K562 (cell line): ENCODE data around the gene STK31. TPM values are rescaled to one million over a fixed set of nuclear protein-coding genes. Genes with fewer than 3 reads are reported as not detected.

ENCODE experiments used
- ATAC-seq: fragments of 200-7000 bp; cut with Tn5 transposase; 3 replicates; pipeline ENCODE4 v1.9.1; 2020; ENCODE audit warnings: moderate library complexity
- BruUV-seq: library from RNA; stranded (reverse); fragments of 400-500 nt; replicated peaks from 2 replicates; lab custom pipeline; 2021; lab: Mats Ljungman, UMichigan
- CTCF ChIA-PET: fragments of 300-600 bp; formaldehyde crosslinking; extraction: SDS; loops from one replicate; lab custom pipeline; 2021; ENCODE audit warnings: low intra/inter-chr PET ratio; lab: Yijun Ruan, JAX
- POLR2A ChIA-PET: fragments of 300-600, 350-650 bp; sonication (Branson Sonifier 250); formaldehyde crosslinking; extraction: SDS; loops from one replicate; lab custom pipeline; 2021; ENCODE audit warnings: antibody characterized with exemption, inconsistent platforms; lab: Yijun Ruan, JAX
- DNase-seq, 4 experiments: peaks; one replicate each; pipeline versions ENCODE4 v3.0.0 to v3.0.0-alpha.2; 2011 to 2018; ENCODE audit warnings: low spot score in 3 of 4, mixed read lengths in 3 of 4; ENCODE audit errors: extremely low read depth in 1 of 4
- FAIRE-seq: peaks from 2 replicates; lab custom pipeline; 2011; peaks lifted over from hg19 to GRCh38; lab: Jason Lieb, UNC
- H2AFZ ChIP-seq: 2 replicates; pipeline ENCODE4 v1.6.0; 2011; ENCODE audit warnings: low read depth, low read length, control low read depth, inconsistent platforms
- H3K27ac ChIP-seq: fragments of 200-600 bp; 3 replicates; pipeline ENCODE4 v1.8.0; 2011; ENCODE audit warnings: low read depth, mild to moderate bottlenecking, control low read depth, inconsistent platforms, low read length, moderate library complexity, mixed read lengths; ENCODE audit errors: extremely low read depth
- H3K27me3 ChIP-seq, 2 experiments: fragments of 300-600 bp in 1 of 2; 2 replicates in 1 of 2; 3 replicates in 1 of 2; pipeline versions ENCODE4 v1.6.0 to v1.8.0; 2011; ENCODE audit warnings: inconsistent platforms in 2 of 2, low read length in 2 of 2, mild to moderate bottlenecking in 1 of 2, mixed read lengths in 1 of 2, moderate library complexity in 1 of 2; ENCODE audit not compliant: control insufficient read depth in 2 of 2, insufficient read depth in 2 of 2
- H3K36me3 ChIP-seq: fragments of 300-600 bp; 3 replicates; pipeline ENCODE4 v1.8.0; 2011; ENCODE audit warnings: mild to moderate bottlenecking, low read length, inconsistent platforms; ENCODE audit not compliant: control insufficient read depth, insufficient read depth
- H3K4me1 ChIP-seq, 2 experiments: fragments of 200-600 bp in 1 of 2; replicated peaks in 1 of 2; 2 replicates in 1 of 2; 3 replicates in 1 of 2; pipeline versions ENCODE4 v1.5.1 to v1.8.0; 2011; ENCODE audit warnings: inconsistent platforms in 2 of 2, low read length in 2 of 2, mild to moderate bottlenecking in 1 of 2, mixed read lengths in 1 of 2, moderate library complexity in 1 of 2; ENCODE audit not compliant: control insufficient read depth in 2 of 2, insufficient read depth in 2 of 2
- H3K4me2 ChIP-seq: 2 replicates; pipeline ENCODE4 v1.6.1; 2011; ENCODE audit warnings: low read length, control low read depth, inconsistent platforms, mixed read lengths; ENCODE audit not compliant: insufficient read depth
- H3K4me3 ChIP-seq: fragments of 200-600 bp; sonication (generic), shearing (Covaris generic); 2 replicates; pipeline ENCODE4 v1.5.1; 2016; ENCODE audit warnings: control low read depth, inconsistent platforms
- H3K79me2 ChIP-seq: fragments of 200-600 bp; 3 replicates; pipeline ENCODE4 v1.8.0; 2011; ENCODE audit warnings: low read length, inconsistent platforms; ENCODE audit not compliant: control insufficient read depth, insufficient read depth
- H3K9ac ChIP-seq, 2 experiments: 2 replicates each; pipeline versions ENCODE4 v1.6.0 to v1.6.1; 2011; ENCODE audit warnings: low read depth in 2 of 2, low read length in 2 of 2, control low read depth in 1 of 2, inconsistent platforms in 1 of 2, mild to moderate bottlenecking in 1 of 2, mixed read lengths in 1 of 2; ENCODE audit not compliant: insufficient read depth in 1 of 2
- H3K9me1 ChIP-seq: one replicate; pipeline ENCODE4 v1.6.0; 2011; ENCODE audit warnings: inconsistent platforms, mild to moderate bottlenecking, low read length, moderate library complexity; ENCODE audit not compliant: control insufficient read depth, insufficient read depth
- H3K9me3 ChIP-seq: replicated peaks from 2 replicates; pipeline ENCODE4 v1.5.1; 2011; ENCODE audit warnings: low read depth, low read length, inconsistent platforms; ENCODE audit not compliant: control insufficient read depth, insufficient read depth
- H4K20me1 ChIP-seq: replicated peaks from 2 replicates; pipeline ENCODE4 v1.6.1; 2011; ENCODE audit warnings: low read length, inconsistent platforms, mixed read lengths; ENCODE audit not compliant: control insufficient read depth, insufficient read depth
- ARID2 ChIP-seq: fragments of 450-650 bp; IDR thresholded peaks from 2 replicates; pipeline ENCODE4 v1.6.1; 2017; ENCODE audit warnings: antibody characterized with exemption, mild to moderate bottlenecking
- CCNT2 ChIP-seq: IDR thresholded peaks from 2 replicates; pipeline ENCODE4 v1.6.1; 2011; ENCODE audit warnings: borderline replicate concordance, low read depth, mild to moderate bottlenecking, moderate library complexity, mixed read lengths, low read length; ENCODE audit not compliant: insufficient read length; ENCODE audit errors: extremely low read depth
- DIDO1 ChIP-seq: fragments of 450-650 bp; IDR thresholded peaks from 2 replicates; pipeline ENCODE4 v1.6.1; 2016; ENCODE audit warnings: low read depth, missing biosample characterization, missing genetic modification characterization
- PRPF4 ChIP-seq: fragments of 200-400 bp; formaldehyde crosslinking; IDR thresholded peaks from one replicate; pipeline ENCODE4 v1.6.1; 2017; ENCODE audit warnings: low read length, low read depth, mild to moderate bottlenecking; ENCODE audit not compliant: insufficient read depth, poor library complexity, severe bottlenecking
- RB1 ChIP-seq: fragments of 450-650 bp; IDR thresholded peaks from 2 replicates; pipeline ENCODE4 v1.6.1; 2017; ENCODE audit warnings: low read depth, mild to moderate bottlenecking
- RFX7 ChIP-seq: fragments of 250-450 bp; sonication (Bioruptor Pico); IDR thresholded peaks from 2 replicates; pipeline ENCODE4 v1.5.1; 2021; ENCODE audit warnings: mild to moderate bottlenecking
- SNIP1 ChIP-seq: fragments of 450-650 bp; IDR thresholded peaks from 2 replicates; pipeline ENCODE4 v1.7.1; 2017; ENCODE audit warnings: low read depth, mild to moderate bottlenecking
- ZNF184 ChIP-seq: sonication (generic); formaldehyde crosslinking; IDR thresholded peaks from 2 replicates; pipeline ENCODE4 v1.5.0; 2020; ENCODE audit warnings: missing genetic modification reagents
- WGBS: fragments of 100-300 bp; shearing (Covaris generic); methylation state at CpG from one replicate; pipeline ENCODE4 v1.1.6; 2016; ENCODE audit warnings: low coverage, mixed read lengths; ENCODE audit not compliant: insufficient coverage; ENCODE audit errors: missing lambda C conversion rate; 5-methylcytosine and 5-hydroxymethylcytosine counted together
- in situ Hi-C: fragments of 300-500 bp; cut with MboI; formaldehyde crosslinking; loops from 4 replicates; pipeline ENCODE4 v1.15.0; 2018; ENCODE audit warnings: inconsistent platforms, mixed read lengths
- intact Hi-C: fragments of 100-400 bp; cut with micrococcal nuclease; formaldehyde crosslinking; loops from 2 replicates; pipeline ENCODE4 v1.14.2; 2022
- polyA plus RNA-seq, 8 experiments: library from polyadenylated mRNA; depleted of rRNA in 4 of 8; stranded (reverse) in 5 of 8; unstranded in 3 of 8; fragments of >200 nt; fragmentation: Nextera tagmentation in 2 of 8; fragmentation: Illumina TruSeq in 1 of 8; extraction: Ambion mirVana in 2 of 8; extraction: Trizol in 1 of 8; gene quantifications; 2 replicates each; pipeline versions ENCODE4 v1.2.1 to v1.2.3, GENCODE V29; 2011 to 2014; ENCODE audit warnings: inconsistent platforms in 1 of 8, missing spikeins in 1 of 8
- total RNA-seq, 7 experiments: library from RNA; depleted of rRNA in 6 of 7; stranded (reverse); fragments of >200 nt in 6 of 7; fragmentation: Illumina TruSeq in 2 of 7; extraction: Trizol in 2 of 7; gene quantifications; 2 replicates each; pipeline versions ENCODE4 v1.2.1 to v1.2.3, GENCODE V29; 2011 to 2021; ENCODE audit warnings: low replicate concordance in 1 of 7

Gene STK31
- total and polyA plus RNA-seq, 9 of the 15 experiments (the other 6 are each of a cell fraction or from before 2014, with no cell fraction given) = 0.09 to 1.2 (median 0.26) TPM

GRCh38 chr7:23721456-23721855, 11.4 kb downstream of the STK31 start:
- TF ChIP-seq PRPF4 (no peak), ARID2 (no peak), DIDO1 (no peak), CCNT2 (no peak), ZNF184 (CRISPR knock-in tag) (no peak), RB1 (no peak), RFX7 (CRISPR knock-in tag) (no peak), SNIP1 (no peak)
- Histone ChIP-seq H3K9ac (no peak overlapping the region), H3K27ac (no peak overlapping the region), H3K27me3 (no peaks in the 10 kb centered on the region), H3K4me3 (no peak overlapping the region), H3K9me3 (no peaks in the 10 kb centered on the region), H3K4me1 (peaks cover 0 to 3% of the 10 kb centered on the region in 2 experiments; a peak in 2 of 5 replicates), H3K79me2 (no peaks in the 10 kb centered on the region), H4K20me1 (no peaks in the 10 kb centered on the region), H2AFZ (no peak overlapping the region), H3K36me3 (no peaks in the 10 kb centered on the region), H3K9me1 (no peaks in the 10 kb centered on the region), H3K4me2 (no peak overlapping the region)
- ChIA-PET CTCF (no interaction called here), POLR2A (no interaction called here)
- 75% methylated on average over 4 of the region's 4 CpGs for WGBS
- no peak for DNase-seq
- no peak for FAIRE-seq
- ATAC-seq = no peak
- intact Hi-C loops = no loop called here
- no TSS peak for BruUV-seq
- in situ Hi-C loops = loop anchor here (25.0 kb wide), 1 partner anchor 459 kb away; no protein-coding TSS in a partner anchor
